ENCODE data around the gene RAB40C.

The RAB40C gene

DNA sequence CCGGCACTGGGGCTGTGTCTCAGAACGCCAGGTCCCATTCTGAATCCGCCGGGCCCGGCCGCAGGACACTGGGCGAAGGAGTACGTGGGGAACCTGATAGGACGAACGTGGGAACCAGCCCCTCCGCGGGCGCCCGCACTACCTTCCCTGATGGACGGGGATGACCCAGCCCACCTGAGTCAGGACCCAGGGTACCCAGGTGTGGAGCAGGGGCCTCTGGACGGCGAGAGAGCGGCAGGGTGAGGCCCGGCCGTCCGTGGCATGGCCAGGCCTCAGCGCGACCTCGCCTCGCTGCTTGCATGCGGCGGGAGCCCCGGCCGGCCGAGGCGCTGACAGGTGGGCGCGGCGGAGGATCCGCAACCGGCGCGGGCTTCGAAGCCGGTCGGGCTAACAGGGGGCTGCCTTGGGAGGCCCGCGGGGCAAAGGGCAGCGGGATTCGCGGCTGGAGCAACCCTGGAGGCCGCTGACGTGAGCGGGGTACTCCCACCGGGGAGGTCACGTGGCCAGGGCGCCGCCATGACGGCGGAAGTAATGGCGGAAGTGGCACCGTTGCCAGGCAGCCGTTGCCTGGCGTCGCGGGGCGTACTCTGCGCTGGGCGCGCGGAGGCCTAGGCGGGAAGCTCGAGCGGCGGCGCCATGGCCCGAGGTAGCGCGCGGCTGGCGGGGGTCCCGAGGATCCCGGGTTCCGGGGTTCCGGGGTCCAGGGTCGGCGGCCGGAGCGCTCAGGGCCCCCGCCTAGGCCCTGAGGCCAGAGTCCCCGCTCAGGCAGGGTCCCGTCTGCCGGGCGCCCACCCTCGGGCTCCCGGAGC, 59.1 kb downstream of the RAB40C start, which contains the start of gene WDR90:
TSS of gene WDR90 (plus strand) at position 585 of the 809 bp plus-strand sequence. CDS start at position 637, 52 bp downstream.
- DNase-seq, result peak; percentile 94

DNA sequence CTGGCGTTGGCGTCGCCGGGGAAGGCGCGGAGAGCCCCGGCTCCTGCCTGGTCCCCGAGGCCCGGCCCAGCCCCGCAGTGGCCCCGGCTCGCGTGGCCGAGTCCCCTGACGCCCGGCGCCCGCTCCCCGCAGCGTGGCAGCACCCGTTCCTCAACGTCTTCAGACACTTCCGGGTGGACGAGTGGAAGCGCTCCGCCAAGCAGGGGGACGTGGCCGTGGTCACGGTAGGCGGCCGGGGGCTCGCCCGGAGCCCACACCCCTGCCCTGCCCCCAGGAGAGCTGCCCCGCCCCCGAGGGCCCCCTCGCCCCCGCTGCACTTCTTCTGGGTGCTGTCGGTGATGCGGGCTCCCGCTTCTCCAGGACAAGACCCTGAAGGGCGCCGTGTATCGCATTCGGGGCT, 59.8 kb downstream of the RAB40C start:
- no peak for DNase-seq

DNA sequence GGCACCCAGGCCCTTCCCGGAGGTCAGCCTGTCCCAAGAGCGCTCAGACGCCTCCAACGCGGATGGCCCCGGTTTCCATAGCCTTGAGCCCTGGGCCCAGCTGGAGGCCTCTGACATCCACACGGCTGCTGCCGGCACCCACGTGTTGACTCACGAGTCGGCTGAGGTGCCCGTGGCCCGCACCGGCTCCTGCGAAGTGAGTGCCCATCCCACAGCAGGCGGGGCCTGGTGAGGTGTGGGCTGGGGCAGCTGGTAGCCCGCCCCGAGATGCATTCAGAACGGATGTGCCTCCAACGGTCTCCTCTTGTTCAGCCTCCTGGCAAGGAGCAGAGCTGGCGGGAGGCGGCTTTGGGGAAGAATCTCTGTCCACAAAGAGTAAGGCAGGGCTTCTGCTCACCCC, 62.0 kb downstream of the RAB40C start:
- DNase-seq, result no peak

- DNase-seq, result no peak
These were observed 62.8 kb downstream of the RAB40C start for GRCh38 chr16:652454-653305.

GRCh38 chr16:654034-654433, 64.2 kb downstream of the RAB40C start:
- no peak for DNase-seq

DNA sequence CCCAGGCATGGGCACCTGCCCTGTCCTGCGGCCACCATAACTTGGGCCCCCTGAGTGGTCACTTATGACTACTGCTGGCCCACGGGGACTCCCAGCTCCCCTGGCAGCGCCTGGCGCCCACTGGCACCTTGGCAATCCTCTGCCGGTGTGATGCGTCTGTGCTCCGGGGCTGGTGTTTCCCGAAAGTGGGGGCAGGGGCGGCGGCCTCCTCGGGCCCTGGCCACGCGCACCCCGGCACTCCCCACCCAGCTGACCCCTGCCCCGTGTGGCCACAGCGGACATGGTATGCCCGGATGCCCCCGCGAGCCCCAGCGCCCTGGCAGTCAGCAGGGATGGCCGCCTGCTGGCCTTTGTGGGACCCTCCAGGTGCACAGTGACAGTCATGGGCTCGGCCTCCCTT, 67.6 kb downstream of the RAB40C start:
- no peak for DNase-seq

GRCh38 chr16:658679-659571, 69.1 kb downstream of the RAB40C start:
- DNase-seq, result no peak

DNA sequence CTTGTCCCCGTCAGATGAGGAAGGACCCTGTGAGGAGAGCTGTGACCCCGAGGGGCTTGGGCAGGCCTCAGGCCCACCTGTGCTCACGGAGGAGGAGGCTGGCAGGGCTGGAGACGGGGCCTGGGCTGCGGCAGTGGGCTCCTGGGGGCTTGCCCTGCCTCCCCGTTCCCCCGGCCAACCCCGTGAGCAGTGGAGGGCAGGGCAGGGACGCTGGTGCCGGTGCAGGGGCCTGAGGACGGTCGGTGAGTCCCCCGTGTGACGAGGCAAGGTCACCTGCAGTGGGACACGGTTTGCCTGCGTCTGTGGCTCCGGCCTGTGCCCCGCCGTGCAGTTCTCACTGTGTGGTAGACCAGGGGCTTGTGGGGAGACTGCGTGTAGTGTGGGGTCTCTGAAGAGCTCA, 69.8 kb downstream of the RAB40C start:
- no peak for DNase-seq

DNA sequence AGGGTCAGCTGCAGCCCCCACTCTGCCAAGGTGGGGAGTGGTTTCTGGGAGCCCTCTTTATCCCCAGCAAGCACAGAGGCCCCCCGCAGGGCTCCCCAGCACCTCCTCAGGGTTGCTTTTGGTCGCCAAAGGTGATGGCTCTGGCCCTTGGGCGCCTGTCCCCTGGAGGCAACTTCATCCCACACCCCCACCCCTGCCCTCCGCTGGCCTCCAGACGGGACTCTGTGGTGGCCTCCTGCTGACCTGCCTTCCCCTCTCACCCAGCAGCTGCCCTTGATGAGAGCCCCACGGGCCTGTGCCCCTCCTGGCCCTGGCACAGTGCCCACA, 70.2 kb downstream of the RAB40C start:
- DNase-seq, result no peak

DNA sequence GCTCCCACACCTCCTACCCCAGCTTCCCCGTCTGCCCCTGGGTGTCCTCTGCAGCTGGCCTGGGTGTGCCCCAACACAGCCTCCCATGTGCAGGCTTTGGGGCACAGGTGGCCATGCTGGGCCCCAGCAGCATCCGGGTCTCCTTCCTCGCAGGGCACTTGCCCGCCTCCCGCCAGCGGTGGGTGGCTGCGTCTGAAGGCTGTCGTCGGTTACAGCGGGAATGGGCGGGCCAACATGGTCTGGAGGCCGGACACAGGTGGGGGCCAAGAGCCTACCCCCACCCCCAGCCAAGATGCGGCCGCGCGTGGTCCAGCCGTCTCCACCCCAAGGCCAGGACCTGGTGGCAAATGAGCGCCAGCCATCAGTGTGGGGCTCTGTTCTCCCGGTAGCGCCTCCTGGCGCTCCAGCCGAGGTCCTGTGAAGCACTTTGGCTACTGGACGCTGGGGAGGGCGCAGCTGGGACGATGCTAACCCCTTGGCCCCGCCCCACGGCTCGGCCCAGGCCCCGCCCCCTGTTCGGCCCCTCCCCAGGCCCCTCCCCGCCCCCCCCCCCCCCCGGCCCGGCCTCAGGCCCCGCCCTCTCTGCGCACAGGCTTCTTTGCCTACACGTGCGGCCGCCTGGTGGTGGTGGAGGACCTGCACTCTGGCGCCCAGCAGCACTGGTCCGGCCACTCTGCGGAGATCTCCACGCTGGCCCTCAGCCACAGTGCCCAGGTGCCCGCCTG, 70.8 kb downstream of the RAB40C start:
- peak; percentile 61 for DNase-seq

DNA sequence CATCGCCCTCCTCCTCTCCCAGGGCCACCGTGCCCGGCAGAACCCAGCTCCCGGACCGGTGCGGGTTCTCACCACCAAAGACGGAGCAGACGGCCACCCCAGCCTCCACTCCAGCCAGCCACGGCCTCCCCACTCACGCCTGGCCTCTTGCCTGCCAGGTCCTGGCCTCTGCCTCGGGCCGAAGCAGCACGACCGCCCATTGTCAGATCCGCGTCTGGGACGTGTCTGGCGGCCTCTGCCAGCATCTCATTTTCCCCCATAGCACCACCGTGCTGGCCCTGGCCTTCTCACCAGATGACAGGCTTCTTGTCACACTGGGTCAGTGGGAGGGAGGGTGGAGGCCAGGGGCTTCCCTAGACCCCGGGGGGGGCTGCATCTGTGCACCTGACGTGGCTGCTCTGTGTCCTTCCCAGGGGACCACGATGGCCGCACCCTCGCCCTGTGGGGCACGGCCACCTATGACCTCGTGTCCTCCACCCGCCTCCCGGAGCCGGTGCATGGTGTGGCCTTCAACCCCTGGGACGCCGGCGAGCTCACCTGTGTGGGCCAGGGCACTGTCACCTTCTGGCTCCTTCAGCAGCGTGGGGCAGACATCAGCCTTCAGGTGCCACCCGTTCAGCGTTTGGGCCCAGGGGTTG, 71.4 kb downstream of the RAB40C start:
- no peak for DNase-seq

DNA sequence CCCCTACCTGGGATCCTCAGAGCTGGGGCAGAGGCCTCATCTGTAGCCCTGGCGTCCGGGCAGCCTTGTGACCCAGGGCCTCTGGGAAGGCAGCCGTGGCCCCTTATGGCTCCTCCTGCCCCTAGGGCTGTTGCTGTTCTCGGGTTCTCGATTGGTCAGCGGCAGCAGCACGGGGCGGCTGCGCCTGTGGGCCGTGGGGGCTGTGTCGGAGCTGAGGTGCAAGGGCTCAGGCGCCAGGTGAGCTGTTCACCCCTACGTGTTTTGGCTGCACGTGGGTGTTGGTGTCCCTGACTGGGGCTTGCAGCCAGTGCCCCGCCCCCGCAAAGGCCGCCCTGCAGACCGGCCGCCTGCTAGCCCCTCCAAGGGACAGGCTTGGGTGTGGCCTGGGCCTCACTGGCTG, 72.2 kb downstream of the RAB40C start:
- DNase-seq, result no peak

DNA sequence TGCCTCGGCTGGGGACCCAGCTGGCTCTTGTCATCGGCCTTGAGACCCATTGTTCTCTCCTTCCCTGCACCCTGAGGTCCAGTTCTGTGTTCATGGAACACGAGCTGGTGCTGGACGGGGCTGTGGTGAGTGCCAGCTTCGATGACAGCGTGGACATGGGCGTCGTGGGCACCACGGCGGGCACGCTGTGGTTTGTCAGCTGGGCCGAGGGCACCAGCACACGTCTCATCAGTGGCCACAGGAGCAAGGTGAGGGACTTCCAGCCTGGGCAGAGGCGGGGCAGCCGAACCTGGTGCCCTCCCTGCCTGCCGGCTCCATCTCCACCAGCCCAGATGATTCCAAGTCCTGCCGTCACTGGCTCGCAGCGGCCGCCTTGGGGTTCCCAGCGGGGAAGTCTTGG, 72.7 kb downstream of the RAB40C start:
- no peak for DNase-seq

DNA sequence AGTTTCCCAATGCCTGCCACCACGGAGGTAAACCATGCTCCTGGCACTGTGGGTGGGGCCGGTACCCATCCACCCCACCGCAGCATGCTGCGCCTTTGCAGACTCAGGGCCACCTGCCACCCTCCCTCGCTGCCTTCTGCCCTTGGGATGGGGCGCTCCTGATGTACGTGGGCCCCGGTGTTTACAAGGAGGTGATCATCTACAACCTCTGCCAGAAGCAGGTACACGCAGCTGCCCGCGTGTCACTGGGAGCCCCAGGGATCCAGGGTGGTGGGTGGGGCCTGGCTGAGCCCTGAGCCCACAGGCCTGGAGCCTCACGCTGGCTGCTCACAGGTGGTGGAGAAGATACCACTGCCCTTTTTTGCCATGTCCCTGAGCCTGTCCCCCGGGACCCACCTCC, 76.7 kb downstream of the RAB40C start:
- no peak for DNase-seq

DNA sequence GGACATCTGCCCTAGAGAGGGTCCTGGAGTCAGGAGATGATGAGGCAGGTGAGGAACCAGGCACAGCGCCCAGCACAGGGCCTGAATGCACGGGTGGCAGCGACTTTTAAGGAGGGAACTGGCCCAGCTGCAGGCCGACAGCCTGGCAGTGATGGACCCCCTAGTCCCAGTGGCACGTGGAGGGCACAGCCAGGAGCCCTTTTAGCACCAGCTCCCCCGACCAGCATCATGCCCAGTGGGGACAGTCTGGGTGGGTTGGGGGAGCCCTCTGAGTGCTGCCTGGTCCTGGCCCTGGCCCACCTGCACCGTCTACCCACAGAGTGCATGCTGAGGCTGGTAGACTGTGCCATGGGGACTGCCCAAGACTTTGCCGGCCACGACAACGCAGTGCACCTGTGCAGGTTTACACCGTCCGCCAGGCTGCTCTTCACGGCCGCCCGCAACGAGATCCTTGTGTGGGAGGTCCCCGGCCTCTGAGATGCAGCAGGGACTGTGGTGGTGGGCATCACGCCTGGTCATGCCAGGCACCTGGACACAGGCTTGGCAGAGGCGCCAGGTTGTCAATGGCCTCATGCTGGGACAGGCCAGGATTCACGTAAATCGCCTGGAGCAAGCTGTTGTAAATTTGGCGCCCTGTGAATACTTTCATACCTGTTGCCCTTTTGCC, 77.4 kb downstream of the RAB40C start:
- no peak for DNase-seq

DNA sequence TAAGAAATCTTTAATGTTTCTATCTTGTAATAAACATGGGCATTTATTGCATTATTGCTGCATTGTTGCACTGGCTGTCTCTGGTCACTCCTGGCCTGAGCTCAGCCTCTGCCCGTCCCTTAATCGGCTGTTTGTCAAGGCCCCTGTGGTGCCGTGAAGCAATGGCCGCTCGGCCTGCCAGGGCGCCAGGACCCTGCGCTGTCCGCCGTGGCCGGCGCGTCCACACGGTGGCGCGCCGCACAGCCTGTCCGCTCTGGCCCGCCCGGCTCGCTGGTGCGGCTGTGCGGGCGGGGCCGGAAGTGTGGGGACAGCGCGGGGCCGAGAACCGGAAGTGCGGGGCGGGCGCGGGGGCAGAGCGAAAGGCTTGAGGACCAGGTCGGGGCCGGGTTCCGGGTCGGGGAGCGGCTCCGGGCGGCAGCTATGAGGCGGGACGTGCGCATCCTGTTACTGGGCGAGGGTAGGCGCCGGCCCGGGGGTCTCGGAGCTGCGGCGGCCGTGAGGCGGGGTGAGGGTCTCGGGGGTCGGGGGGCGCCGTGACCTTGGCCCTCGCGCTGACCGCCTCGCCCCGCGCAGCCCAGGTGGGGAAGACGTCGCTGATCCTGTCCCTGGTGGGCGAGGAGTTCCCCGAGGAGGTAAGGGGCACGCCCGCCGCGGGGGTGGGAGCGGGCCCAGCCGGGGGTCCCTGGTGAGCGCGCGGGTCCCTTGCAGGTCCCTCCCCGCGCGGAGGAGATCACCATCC, 78.1 kb downstream of the RAB40C start, which contains the start of gene RHOT2:
TSS of gene RHOT2 (plus strand) at position 353 of the 739 bp plus-strand sequence. CDS start at position 421, 68 bp downstream.
- DNase-seq, result peak; percentile 92

- no peak for DNase-seq
These were observed 78.8 kb downstream of the RAB40C start for GRCh38 chr16:668519-669171.

DNA sequence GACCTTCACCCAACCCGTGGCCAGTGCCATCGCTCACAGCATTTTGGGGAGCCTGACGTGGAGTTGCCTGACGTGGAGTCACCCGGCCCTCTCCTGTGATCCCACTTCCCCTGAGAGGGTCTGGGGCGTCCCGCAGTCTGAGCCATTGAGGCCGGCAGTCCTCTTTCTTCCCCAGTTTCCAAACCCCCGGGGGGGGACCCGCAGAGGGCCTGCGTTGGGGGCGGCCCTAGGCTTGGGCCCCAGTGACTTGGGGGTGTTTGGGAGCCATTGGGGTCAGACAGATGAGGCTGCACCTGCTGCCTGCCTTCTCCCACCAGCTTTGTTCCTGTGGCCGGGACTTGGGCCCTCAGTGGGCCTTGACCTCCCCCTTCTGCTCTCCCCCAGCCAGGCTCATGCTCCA, 79.8 kb downstream of the RAB40C start:
- DNase-seq, result no peak

- DNase-seq, result no peak
These were observed 80.9 kb downstream of the RAB40C start for GRCh38 chr16:670485-671352.
